ENCODE data around the gene S100A2. TPM values are rescaled to one million over a fixed set of nuclear protein-coding genes. Genes with fewer than 3 reads are reported as not detected.

The S100A2 gene
- total and polyA plus RNA-seq, 2 of the 13 experiments (the other 11 are each of a cell fraction or from before 2014, with no cell fraction given): 1.2 TPM

DNA sequence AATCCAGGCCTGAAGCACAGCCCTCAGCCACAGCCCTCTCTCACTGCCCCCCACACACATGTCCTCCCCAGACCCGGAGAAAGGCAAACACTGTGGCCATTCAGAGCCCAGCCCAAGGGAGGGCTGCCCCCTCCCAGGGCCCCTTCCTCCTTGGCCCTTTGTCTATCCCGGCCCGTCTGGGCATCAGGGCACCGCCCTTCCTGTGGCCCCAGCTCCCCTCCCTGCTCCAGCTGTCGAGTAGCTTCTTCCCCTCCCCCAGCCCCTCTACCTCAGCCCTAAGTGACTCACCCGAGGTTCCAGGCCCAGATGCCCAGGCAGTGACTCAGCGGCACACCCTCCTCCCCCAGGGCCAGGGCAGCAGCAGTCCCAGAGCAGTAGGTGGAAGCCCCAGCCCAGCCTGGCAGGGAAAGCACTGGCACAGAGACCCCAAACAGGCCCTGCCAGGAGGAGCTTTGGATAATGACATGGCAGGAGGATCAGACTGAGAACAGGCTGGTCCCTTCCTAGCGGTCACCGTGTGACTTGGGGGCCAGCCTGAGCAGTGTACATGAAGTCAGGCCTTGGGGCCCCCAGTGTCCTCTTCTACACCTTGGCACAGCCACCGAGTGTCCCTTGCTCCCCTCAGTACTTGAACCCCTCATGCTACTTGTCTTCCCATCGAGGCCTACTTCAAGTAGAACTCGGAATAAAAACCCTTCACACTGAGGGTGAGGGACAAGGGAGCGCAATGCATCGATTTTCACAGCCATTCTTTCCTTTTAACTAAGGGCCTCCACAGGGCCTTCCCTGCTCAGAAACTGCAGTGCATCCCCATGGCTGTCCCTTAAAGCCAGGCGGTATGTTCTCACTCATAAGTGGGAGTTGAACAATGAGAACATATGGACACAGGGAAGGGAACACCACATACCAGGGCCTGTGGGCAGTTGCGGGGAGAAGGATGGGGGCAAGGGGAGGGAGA is 1.0 kb upstream of the S100A2 start (continued):
- TF ChIP-seq, protein P1, sequence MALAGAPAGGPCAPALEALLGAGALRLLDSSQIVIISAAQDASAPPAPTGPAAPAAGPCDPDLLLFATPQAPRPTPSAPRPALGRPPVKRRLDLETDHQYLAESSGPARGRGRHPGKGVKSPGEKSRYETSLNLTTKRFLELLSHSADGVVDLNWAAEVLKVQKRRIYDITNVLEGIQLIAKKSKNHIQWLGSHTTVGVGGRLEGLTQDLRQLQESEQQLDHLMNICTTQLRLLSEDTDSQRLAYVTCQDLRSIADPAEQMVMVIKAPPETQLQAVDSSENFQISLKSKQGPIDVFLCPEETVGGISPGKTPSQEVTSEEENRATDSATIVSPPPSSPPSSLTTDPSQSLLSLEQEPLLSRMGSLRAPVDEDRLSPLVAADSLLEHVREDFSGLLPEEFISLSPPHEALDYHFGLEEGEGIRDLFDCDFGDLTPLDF (CRISPR knock-in tag; IDR thresholded peaks at IDR 0.05): no peak
- TF ChIP-seq ZFP36 (IDR thresholded peaks at IDR 0.05; ENCODE audit: borderline replicate concordance, low read depth, low read length, partially characterized antibody) (no peak), ZNF879 (CRISPR knock-in tag; IDR thresholded peaks at IDR 0.05) (no peak), NCOR1 (IDR thresholded peaks at IDR 0.05; ENCODE audit: borderline replicate concordance, low read length) (no peak), HNRNPK (IDR thresholded peaks at IDR 0.05; ENCODE audit: low read depth, low read length, poor library complexity, severe bottlenecking) (peak; percentile 32), ZNF12 (CRISPR knock-in tag; IDR thresholded peaks at IDR 0.05) (no peak), ZC3H4 (CRISPR knock-in tag; IDR thresholded peaks at IDR 0.05; ENCODE audit: borderline replicate concordance) (no peak), HDAC2 (CRISPR knock-in tag; IDR thresholded peaks at IDR 0.05) (0 out of 2 replicates have a peak, but pooled peaks have one; percentile 20), RARA (CRISPR knock-in tag; IDR thresholded peaks at IDR 0.05) (peak; percentile 68), KLF16 (CRISPR knock-in tag; IDR thresholded peaks at IDR 0.05) (no peak), ZMYM4 (CRISPR knock-in tag; IDR thresholded peaks at IDR 0.05) (no peak), MED13 (CRISPR knock-in tag; IDR thresholded peaks at IDR 0.05) (no peak), ARNT2 (CRISPR knock-in tag; IDR thresholded peaks at IDR 0.05; ENCODE audit: low read depth) (no peak)
- TF ChIP-seq, protein P2, sequence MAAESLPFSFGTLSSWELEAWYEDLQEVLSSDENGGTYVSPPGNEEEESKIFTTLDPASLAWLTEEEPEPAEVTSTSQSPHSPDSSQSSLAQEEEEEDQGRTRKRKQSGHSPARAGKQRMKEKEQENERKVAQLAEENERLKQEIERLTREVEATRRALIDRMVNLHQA (CRISPR knock-in tag; IDR thresholded peaks at IDR 0.05): no peak
- TF ChIP-seq, protein P3, sequence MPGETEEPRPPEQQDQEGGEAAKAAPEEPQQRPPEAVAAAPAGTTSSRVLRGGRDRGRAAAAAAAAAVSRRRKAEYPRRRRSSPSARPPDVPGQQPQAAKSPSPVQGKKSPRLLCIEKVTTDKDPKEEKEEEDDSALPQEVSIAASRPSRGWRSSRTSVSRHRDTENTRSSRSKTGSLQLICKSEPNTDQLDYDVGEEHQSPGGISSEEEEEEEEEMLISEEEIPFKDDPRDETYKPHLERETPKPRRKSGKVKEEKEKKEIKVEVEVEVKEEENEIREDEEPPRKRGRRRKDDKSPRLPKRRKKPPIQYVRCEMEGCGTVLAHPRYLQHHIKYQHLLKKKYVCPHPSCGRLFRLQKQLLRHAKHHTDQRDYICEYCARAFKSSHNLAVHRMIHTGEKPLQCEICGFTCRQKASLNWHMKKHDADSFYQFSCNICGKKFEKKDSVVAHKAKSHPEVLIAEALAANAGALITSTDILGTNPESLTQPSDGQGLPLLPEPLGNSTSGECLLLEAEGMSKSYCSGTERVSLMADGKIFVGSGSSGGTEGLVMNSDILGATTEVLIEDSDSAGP (CRISPR knock-in tag; IDR thresholded peaks at IDR 0.05; ENCODE audit: borderline replicate concordance): peak; percentile 56; the same call in 1 of the 2 replicates
- TF ChIP-seq, protein P4, sequence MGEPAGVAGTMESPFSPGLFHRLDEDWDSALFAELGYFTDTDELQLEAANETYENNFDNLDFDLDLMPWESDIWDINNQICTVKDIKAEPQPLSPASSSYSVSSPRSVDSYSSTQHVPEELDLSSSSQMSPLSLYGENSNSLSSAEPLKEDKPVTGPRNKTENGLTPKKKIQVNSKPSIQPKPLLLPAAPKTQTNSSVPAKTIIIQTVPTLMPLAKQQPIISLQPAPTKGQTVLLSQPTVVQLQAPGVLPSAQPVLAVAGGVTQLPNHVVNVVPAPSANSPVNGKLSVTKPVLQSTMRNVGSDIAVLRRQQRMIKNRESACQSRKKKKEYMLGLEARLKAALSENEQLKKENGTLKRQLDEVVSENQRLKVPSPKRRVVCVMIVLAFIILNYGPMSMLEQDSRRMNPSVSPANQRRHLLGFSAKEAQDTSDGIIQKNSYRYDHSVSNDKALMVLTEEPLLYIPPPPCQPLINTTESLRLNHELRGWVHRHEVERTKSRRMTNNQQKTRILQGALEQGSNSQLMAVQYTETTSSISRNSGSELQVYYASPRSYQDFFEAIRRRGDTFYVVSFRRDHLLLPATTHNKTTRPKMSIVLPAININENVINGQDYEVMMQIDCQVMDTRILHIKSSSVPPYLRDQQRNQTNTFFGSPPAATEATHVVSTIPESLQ (CRISPR knock-in tag; conservative IDR thresholded peaks at IDR 0.05): no peak
- TF ChIP-seq, protein P5, sequence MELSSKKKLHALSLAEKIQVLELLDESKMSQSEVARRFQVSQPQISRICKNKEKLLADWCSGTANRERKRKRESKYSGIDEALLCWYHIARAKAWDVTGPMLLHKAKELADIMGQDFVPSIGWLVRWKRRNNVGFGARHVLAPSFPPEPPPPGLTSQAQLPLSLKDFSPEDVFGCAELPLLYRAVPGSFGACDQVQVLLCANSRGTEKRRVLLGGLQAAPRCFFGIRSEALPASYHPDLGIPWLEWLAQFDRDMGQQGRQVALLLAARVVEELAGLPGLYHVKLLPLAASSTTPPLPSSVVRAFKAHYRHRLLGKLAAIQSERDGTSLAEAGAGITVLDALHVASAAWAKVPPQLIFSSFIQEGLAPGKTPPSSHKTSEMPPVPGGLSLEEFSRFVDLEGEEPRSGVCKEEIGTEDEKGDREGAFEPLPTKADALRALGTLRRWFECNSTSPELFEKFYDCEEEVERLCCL (CRISPR knock-in tag; IDR thresholded peaks at IDR 0.05; ENCODE audit: borderline replicate concordance): no peak
- TF ChIP-seq, protein P6, sequence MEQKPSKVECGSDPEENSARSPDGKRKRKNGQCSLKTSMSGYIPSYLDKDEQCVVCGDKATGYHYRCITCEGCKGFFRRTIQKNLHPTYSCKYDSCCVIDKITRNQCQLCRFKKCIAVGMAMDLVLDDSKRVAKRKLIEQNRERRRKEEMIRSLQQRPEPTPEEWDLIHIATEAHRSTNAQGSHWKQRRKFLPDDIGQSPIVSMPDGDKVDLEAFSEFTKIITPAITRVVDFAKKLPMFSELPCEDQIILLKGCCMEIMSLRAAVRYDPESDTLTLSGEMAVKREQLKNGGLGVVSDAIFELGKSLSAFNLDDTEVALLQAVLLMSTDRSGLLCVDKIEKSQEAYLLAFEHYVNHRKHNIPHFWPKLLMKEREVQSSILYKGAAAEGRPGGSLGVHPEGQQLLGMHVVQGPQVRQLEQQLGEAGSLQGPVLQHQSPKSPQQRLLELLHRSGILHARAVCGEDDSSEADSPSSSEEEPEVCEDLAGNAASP (CRISPR knock-in tag; IDR thresholded peaks at IDR 0.05; ENCODE audit: borderline replicate concordance): peak; percentile 57; the same call in 1 of the 2 replicates
- TF ChIP-seq, protein P7, sequence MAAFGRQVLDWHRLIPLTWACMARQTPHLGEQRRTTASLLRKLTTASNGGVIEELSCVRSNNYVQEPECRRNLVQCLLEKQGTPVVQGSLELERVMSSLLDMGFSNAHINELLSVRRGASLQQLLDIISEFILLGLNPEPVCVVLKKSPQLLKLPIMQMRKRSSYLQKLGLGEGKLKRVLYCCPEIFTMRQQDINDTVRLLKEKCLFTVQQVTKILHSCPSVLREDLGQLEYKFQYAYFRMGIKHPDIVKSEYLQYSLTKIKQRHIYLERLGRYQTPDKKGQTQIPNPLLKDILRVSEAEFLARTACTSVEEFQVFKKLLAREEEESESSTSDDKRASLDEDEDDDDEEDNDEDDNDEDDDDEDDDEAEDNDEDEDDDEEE (CRISPR knock-in tag; IDR thresholded peaks at IDR 0.05): no peak

Data from HepG2 (cell line).